ENCODE measurements around the gene WDR64. TPM values are rescaled to one million over a fixed set of nuclear protein-coding genes. Genes with fewer than 3 reads are reported as not detected.
"Not testable (repeated sequence)": the region's sequence is repeated elsewhere in the genome, so short reads cannot be mapped to it uniquely, and the experiment has no call there.

The WDR64 gene
- total RNA-seq, 6 donors from 2014 or later: 0.20 TPM; not detected in 5

DNA sequence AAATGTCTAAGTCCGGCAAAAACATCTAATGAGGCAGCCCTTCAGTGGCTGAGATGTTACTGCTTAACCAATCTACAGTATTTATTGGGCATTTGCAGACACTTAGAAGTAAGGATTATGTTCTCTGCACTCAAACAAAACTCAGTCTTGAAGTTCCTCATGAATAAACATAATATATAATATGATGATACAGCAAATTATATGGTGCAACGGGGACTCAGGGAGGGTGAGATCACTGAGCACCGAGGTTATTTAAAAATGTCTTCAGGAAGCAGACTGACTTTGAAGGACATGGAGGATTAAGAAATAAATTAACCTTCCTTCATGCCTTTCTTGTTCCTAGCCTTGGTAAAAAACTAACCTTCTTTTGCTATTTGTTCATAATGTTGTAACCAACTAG lies 27.9 kb downstream of the WDR64 start:
- no peaks in the 10 kb centered on the region for H3K27me3 ChIP-seq
- TF ChIP-seq EP300 (IDR thresholded peaks at IDR 0.05) (no peak), CTCF (IDR thresholded peaks at IDR 0.05) (no peak), POLR2AphosphoS5 (IDR thresholded peaks at IDR 0.05) (no peak), POLR2A (IDR thresholded peaks at IDR 0.05) (no peak)
- DNase-seq (no peak), ATAC-seq (ENCODE audit: low FRiP score in 2 of 2) (no peak)
- 63 to 70% methylated on average over 3 of the region's 3 CpGs for WGBS, 2 donors
- H3K27ac ChIP-seq: no peak overlapping the region
- no peaks in the 10 kb centered on the region for H3K9me3 ChIP-seq
- H3K4me3 ChIP-seq: no peak overlapping the region
- no peaks in the 10 kb centered on the region for H3K36me3 ChIP-seq
- no peaks in the 10 kb centered on the region for H3K4me1 ChIP-seq

GRCh38 chr1:241681861-241682448 lies 29.9 kb downstream of the WDR64 start:
- H3K4me1 ChIP-seq: not testable (repeated sequence)
- 60 to 83% methylated on average over 4 of the region's 4 CpGs for WGBS, 2 donors

DNA sequence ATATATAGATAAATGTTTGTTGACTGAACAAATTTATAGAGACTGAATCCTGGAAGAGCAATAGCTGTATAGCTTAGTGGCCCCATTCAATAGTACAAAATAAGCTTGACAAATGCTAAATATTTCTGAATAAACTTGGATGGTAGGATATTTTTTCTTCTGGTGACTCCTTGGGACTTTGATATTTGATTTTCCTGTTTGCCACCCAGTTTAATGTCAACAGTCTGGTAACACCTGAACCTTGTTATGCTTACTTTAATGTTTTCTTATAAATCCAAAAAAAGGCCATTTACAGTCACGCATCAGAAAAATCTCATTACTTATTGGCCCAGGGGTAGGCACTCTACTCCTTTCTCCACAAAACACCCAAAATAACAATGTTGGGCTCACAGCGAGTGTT lies 30.8 kb downstream of the WDR64 start:
- ATAC-seq (ENCODE audit: low FRiP score in 2 of 2) (no peak), DNase-seq (no peak)
- TF ChIP-seq EP300 (IDR thresholded peaks at IDR 0.05) (no peak), CTCF (IDR thresholded peaks at IDR 0.05) (no peak), POLR2A (IDR thresholded peaks at IDR 0.05) (no peak), POLR2AphosphoS5 (IDR thresholded peaks at IDR 0.05) (no peak)
- Histone ChIP-seq H3K27ac (no peak overlapping the region), H3K9me3 (no peaks in the 10 kb centered on the region), H3K4me3 (no peak overlapping the region), H3K36me3 (no peaks in the 10 kb centered on the region), H3K27me3 (no peaks in the 10 kb centered on the region), H3K4me1 (no peaks in the 10 kb centered on the region)
- 91 to 98% methylated on average over 2 of the region's 2 CpGs for WGBS, 2 donors

More at GRCh38 chr1:241681861-241682448, 29.9 kb downstream of the WDR64 start:
- not testable (repeated sequence) for DNase-seq; H3K27me3 ChIP-seq; H3K9me3 ChIP-seq; H3K27ac ChIP-seq; H3K4me3 ChIP-seq; H3K36me3 ChIP-seq; ATAC-seq (ENCODE audit: low FRiP score in 2 of 2)

DNA sequence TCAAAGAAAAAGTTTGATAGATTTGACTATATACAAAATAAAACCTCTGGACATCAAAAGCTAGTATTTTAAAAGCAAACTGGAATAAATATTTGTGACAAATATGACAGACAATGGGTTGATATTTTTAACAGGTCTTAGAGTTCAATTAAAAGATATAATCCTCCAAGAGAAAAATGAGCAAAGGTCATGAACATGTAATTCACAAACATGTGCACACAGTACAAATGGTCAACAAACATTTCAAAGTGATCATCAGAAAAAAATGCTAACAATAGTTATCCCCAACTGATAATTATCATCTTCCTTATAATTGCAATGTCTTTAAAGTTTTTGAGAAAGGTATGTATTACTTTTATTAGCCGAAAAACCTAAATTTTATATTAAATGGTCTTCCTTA lies 32.0 kb downstream of the WDR64 start:
- DNase-seq: no peak
- no peaks in the 10 kb centered on the region for H3K27me3 ChIP-seq
- no peaks in the 10 kb centered on the region for H3K9me3 ChIP-seq
- H3K27ac ChIP-seq: no peak overlapping the region
- no peaks in the 10 kb centered on the region for H3K4me1 ChIP-seq
- ATAC-seq (ENCODE audit: low FRiP score in 2 of 2): no peak
- TF ChIP-seq EP300 (IDR thresholded peaks at IDR 0.05): no peak
- H3K4me3 ChIP-seq: no peak overlapping the region
- WGBS, 2 donors: 95 to 100% methylated on average over 1 of the region's 1 CpG
- no peaks in the 10 kb centered on the region for H3K36me3 ChIP-seq

DNA sequence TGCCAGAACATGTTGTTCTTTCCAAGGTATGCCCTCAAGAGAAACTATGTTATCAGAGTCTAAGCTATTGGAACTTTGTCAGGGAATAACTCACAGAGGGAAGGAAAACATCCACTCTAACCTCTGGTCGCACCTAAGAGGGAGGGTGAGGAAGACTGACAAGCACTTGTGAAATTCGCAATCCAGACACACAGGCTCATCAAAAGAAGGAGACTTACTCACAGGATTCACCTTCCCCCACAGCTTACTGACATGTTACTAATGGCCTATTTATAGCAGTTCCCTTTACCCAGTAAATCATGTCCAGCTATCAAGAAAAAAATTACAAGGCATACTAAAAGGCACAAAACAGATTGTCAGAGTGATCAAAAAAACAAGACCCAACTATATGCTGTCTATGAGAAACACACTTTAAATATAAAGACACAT lies 36.9 kb downstream of the WDR64 start:
- Histone ChIP-seq H3K9me3 (no peaks in the 10 kb centered on the region), H3K4me1 (no peaks in the 10 kb centered on the region), H3K36me3 (no peaks in the 10 kb centered on the region), H3K4me3 (no peak overlapping the region), H3K27ac (no peak overlapping the region), H3K27me3 (no peaks in the 10 kb centered on the region)
- DNase-seq: no peak
- TF ChIP-seq EP300 (IDR thresholded peaks at IDR 0.05): no peak
- TF ChIP-seq POLR2A (IDR thresholded peaks at IDR 0.05): no peak
- TF ChIP-seq CTCF (IDR thresholded peaks at IDR 0.05): no peak
- no peak for TF ChIP-seq POLR2AphosphoS5 (IDR thresholded peaks at IDR 0.05)
- WGBS, 2 donors: 32 to 56% methylated on average over 2 of the region's 2 CpGs
- no peak for ATAC-seq (ENCODE audit: low FRiP score in 2 of 2)

All from upper lobe of left lung (tissue), 6 donors.